IMR-90 (cell line): ENCODE results near the gene PIKFYVE.

ENCODE experiments used
- CTCF ChIP-seq: conservative IDR thresholded peaks from 2 replicates; pipeline ENCODE4 v1.5.1; 2012; ENCODE audit warnings: mild to moderate bottlenecking, low read depth, low read length, improper control_type of control experiment
- MXI1 ChIP-seq: IDR thresholded peaks from 2 replicates; pipeline ENCODE4 v1.6.1; 2012; ENCODE audit warnings: low read depth, mild to moderate bottlenecking, low read length, moderate library complexity, borderline replicate concordance
- NFE2L2 ChIP-seq: fragments of 150-350 bp; IDR thresholded peaks from 2 replicates; pipeline ENCODE4 v1.6.1; 2016; ENCODE audit warnings: low read depth, mild to moderate bottlenecking, low read length
- POLR2A ChIP-seq: IDR thresholded peaks from 2 replicates; pipeline ENCODE4 v1.6.1; 2012; ENCODE audit warnings: mild to moderate bottlenecking, low read depth, low read length

DNA sequence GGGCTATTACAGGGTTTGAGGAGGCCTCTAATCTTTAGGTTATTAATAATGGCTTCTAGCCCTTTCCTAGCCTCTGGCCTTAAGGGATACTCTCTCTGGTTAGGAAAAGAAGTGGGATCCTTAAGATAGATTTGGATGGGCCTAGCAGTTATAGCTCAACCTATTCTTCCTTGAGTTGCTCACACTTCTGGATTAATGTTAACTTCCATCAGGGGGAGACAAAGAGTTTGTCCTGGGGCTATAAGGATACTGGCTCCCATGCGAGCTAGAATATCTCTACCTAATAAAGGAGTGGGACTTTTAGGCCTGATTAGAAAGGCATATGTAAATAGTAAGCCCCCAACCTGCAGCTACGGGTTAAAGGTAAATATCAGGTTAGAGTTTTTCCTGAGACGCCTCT lies 126.2 kb downstream of the PIKFYVE start:
- no peak for TF ChIP-seq POLR2A
- peak; percentile 22 for TF ChIP-seq CTCF
- no peak for TF ChIP-seq MXI1
- no peak for TF ChIP-seq NFE2L2
